NB4 (cell line): ENCODE measurements around the gene IL17B.

Source experiments
- DNase-seq: peaks from one replicate; pipeline ENCODE4 v3.0.0; 2010; ENCODE audit warnings: low read depth
- H3K4me3 ChIP-seq: one replicate; pipeline ENCODE4 v1.5.1; 2011; ENCODE audit warnings: mild to moderate bottlenecking, low read depth, low read length, moderate library complexity
- CTCF ChIP-seq: IDR thresholded peaks from one replicate; pipeline ENCODE4 v1.5.1; 2012; ENCODE audit warnings: low read depth, low read length
- MYC ChIP-seq: IDR thresholded peaks from 2 replicates; pipeline ENCODE4 v1.6.1; 2011; ENCODE audit warnings: low read depth, low read length
- POLR2A ChIP-seq: IDR thresholded peaks from 2 replicates; pipeline ENCODE4 v1.6.1; 2011; ENCODE audit warnings: mild to moderate bottlenecking; ENCODE audit not compliant: insufficient read length; ENCODE audit errors: extremely low read depth
- TF ChIP-seq, protein P1 (sequence below): IDR thresholded peaks from 2 replicates; pipeline ENCODE4 v1.6.1; 2011; ENCODE audit warnings: low read depth, low read length

IL17B gene

DNA sequence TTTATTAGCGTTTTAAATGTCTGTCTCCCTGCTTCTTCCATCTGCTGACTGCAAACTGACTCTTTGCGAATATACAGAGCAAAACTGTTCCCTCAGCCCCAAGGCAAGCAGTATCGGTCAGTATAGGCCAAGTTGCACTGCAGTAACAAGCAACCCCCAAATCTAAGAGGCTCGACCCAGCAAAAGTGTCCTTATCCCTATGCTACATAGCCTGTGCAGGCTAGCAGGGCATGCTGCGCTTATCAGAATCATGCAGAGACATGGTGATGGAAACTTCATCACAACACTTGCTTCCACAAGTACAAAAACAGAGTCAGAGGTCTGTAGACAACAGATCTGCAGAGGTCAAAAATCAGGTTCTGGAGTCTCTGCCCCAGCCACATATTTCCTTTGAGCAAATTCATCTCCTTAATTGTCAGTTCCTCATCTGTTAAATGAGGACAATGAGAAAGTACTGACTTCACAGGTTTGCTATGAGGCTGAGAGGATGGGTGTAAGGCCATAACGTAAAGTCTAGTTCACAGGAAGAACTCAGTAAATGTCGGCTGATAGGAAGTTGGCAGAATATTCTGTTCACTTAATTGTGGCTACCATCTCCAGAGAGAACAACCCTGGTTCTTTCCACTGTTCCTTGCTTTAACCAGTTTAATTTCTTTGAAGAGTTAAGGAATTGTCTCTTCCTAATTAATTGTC lies 9.6 kb upstream of the IL17B start:
- TF ChIP-seq CTCF (no peak), MYC (no peak), POLR2A (no peak)
- TF ChIP-seq, protein P1, sequence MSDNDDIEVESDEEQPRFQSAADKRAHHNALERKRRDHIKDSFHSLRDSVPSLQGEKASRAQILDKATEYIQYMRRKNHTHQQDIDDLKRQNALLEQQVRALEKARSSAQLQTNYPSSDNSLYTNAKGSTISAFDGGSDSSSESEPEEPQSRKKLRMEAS, result no peak
- no peak for DNase-seq
- no peak overlapping the region for H3K4me3 ChIP-seq

GRCh38 chr5:149387982-149388381 lies 8.9 kb upstream of the IL17B start:
- TF ChIP-seq, protein P1, result no peak
- TF ChIP-seq POLR2A (no peak), CTCF (no peak), MYC (no peak)
- H3K4me3 ChIP-seq, result no peak overlapping the region
- DNase-seq, result no peak

GRCh38 chr5:149387081-149387631 lies 8.1 kb upstream of the IL17B start:
- no peak overlapping the region for H3K4me3 ChIP-seq
- DNase-seq, result no peak
- no peak for TF ChIP-seq POLR2A
- TF ChIP-seq MYC, result no peak
- TF ChIP-seq CTCF, result no peak
- TF ChIP-seq, protein P1, result no peak

DNA sequence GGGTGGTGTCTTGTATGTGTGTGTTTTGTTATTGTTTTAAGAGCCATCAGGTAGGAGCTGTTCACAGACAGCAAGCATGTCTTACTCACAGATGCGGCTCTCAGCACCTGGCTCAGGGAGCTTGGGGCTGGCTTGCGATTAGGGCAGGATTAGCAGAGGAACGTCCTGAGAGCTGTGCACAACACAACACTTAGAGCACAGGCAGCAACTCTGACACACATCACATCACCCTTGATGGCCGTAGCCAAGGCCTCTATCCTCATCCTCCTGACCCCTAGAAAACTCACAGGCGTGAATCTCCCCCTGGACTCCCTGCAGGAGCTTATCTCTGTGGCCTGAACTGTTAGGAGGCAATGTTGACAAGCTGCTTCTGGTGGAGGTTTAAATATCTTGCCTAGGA lies 7.1 kb upstream of the IL17B start:
- TF ChIP-seq POLR2A (no peak), MYC (no peak), CTCF (no peak)
- TF ChIP-seq, protein P1, result no peak
- no peak overlapping the region for H3K4me3 ChIP-seq
- no peak for DNase-seq

- no peak for DNase-seq
- H3K4me3 ChIP-seq, result no peak overlapping the region
- TF ChIP-seq, protein P1, result no peak
- TF ChIP-seq CTCF, result no peak
- TF ChIP-seq MYC, result no peak
- TF ChIP-seq POLR2A, result no peak
These were observed 4.3 kb upstream of the IL17B start for GRCh38 chr5:149383399-149383798.
